A549 treated with dexamethasone at 1 μM for 4 hours (cell line): ENCODE measurements around the gene RASA4B. TPM values are rescaled to one million over a fixed set of nuclear protein-coding genes. Genes with fewer than 3 reads are reported as not detected.

Experiments used
- total RNA-seq: library from RNA; stranded (reverse); fragments of 200-300 nt; extraction: Qiagen RNA extraction; gene quantifications from 5 replicates; pipeline ENCODE4 v1.2.3, GENCODE V29; 2022

RASA4B gene
- 0.70 to 2.3 TPM (median 2.0 TPM) in 5 replicates for total RNA-seq

GRCh38 chr7:102517550-102518147 is at the start of gene RASA4B:
Gene RASA4B, minus strand, starts transcription at chr7:102517777. Its CDS starts 67 bp downstream, at chr7:102517710.

GRCh38 chr7:102550808-102551422 is 33.3 kb upstream of the RASA4B start, which contains the start of gene SPDYE2:
Gene SPDYE2, plus strand, starts transcription at chr7:102551226. Its CDS starts 2,030 bp downstream, at chr7:102553256.

GRCh38 chr7:102543596-102543995 is 26.0 kb upstream of the RASA4B start, which contains the start of gene UPK3BL2:
Gene UPK3BL2, minus strand, starts transcription at chr7:102543696. Its CDS starts 60 bp downstream, at chr7:102543636.

DNA sequence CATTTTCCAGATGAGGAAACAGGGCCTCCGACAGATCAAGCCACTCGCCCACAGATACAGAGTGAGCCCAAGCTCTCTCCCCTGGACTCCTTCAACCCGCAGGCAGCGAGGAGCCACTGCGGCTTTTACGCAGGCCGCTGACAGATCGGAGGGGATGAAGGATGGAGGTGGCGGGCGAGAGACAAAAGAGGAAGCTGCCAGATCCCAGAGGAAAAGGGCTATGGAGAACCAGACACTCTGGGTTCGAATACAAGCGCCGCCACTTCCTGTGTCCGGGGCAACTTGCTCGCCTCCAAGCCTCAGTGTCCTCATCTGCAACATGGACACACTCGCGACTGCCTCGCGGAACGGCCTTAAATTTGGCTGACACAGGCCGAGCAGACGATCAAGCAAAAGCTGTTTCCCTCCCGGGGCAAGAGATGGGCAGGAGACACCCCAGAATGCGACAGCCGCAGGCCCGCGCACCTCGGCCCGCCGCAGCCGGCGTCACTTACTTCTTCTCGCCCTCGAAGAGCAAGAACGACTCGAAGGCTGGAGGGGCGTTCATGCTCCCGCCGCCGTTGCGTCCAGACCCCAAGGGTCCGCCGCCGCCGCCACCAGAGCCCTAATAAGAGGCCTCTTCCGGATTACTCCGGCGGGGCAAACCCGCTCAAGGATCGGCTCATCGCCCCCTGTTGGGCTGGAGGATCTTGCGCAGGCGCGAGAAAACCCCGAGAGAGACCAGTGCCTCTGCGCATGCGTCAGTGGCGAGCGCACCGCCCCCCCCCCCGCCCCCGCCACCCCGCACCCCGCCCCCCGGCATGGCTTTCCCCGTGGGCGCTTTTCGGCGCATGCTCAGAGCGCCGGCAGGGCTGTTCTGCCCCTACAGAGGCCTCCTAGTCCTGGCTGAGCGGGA is 39.0 kb downstream of the RASA4B start, which contains the start of gene POLR2J:
Gene POLR2J (minus strand): TSS at position 609 of the 895 bp plus-strand sequence. CDS start 62 bp downstream, at position 547.

DNA sequence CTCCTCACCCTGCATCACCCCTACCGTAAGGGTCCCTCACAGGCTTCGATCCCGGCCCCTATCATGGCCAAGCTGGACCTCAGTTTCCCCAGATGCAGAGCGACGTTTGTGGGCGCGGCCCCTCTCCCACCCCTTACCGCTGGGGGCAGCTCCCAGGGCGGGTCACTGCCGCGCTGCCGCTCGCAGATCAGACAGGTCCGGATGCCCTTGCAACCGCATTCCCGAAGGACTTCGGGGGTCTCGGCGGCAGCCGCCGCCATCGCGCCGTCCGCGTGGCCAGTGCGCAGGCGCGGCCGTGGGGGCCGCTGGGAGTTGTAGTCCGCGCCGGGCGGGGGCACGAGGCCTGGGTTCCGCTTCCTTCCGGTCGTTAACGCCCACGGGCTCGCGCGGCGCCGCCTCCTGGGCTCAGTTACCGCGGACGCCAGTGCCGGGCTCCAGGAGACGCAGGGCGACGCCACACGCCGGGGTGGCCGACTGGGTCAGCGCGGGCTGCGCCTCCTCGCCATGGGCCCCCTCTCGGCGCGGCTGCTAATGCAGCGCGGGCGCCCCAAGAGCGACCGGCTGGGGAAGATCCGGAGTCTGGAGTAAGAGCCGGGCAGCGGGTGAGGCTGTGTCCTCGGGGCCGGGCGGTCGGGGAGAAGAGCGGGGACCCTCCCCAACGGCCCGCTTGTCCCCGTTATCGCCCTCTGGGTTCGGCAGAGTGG is 52.8 kb downstream of the RASA4B start, which contains the start of the genes ALKBH4 and LRWD1:
Gene ALKBH4 (minus strand): TSS at position 287 of the 704 bp plus-strand sequence. CDS start 27 bp downstream, at position 260.
Gene LRWD1 (plus strand): TSS at position 408 of the 704 bp plus-strand sequence. CDS start 97 bp downstream, at position 505.

DNA sequence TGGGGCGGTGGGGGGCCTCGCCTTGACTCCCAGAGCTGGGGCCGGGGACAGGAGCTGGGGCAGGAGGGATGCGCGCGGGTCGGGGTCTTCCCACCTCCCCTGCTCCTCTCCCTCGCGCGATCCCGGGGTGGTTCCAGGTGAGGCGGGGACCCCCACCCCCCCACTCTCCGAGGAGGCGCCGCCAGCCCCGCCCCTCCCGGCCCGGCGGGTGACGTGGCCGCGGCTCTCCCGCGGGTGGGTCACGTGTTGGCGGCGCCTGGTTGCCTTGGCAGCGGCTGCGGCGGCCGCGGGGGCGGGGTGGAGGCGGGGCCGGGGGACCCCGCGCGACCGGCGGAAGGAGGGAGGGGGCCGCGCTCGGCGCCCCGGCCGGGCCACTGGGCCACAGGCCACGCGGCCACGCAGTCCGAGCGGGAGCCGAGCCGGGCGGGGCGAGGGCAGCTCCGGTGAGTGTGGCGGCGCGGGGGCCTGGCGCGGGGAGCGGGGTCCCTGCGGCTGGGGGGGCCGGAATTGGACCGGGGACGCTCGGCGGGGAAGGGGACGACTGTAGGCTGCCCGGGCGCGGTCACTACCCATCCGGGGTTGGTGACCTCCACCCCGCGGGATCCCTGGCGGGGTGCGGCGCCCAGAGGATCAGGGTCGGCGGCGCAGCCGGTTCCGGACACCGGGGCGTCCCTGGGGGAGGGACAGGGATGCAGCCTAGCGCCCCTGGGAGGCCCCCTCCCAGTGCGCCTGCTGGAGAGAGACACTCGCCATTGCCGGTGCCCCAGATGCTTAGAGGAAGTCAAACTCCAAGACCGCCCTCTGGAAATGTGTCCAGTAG is 84.1 kb downstream of the RASA4B start, which contains the start of gene ORAI2:
Gene ORAI2 (plus strand): TSS at position 357 of the 820 bp plus-strand sequence. CDS start 5,382 bp downstream, outside the sequence.

Other genes with a start within 250 kb of the RASA4B start
- gene SH2B2, start 230.9 kb downstream of the RASA4B start, total RNA-seq = 1.4 to 3.5 TPM (median 2.7 TPM) in 5 replicates
- gene SPDYE6, start 161.3 kb downstream of the RASA4B start, total RNA-seq = not detected in 5 replicates
- gene PRKRIP1, start 121.4 kb downstream of the RASA4B start, total RNA-seq = 19.4 to 22.2 TPM (median 20.4 TPM) in 5 replicates
- gene ORAI2, start 84.2 kb downstream of the RASA4B start, total RNA-seq = 17.7 to 35.0 TPM (median 33.6 TPM) in 5 replicates
- 9.4 to 12.9 TPM (median 11.0 TPM) in 5 replicates for gene ALKBH4, start 52.9 kb downstream of the RASA4B start, total RNA-seq
- 21.6 to 30.9 TPM (median 28.4 TPM) in 5 replicates for gene LRWD1, start 52.8 kb downstream of the RASA4B start, total RNA-seq
- 104 to 123 TPM (median 107 TPM) in 5 replicates for gene POLR2J, start 38.9 kb downstream of the RASA4B start, total RNA-seq
- 1.7 to 3.1 TPM (median 2.3 TPM) in 5 replicates for gene UPK3BL2, start 25.9 kb upstream of the RASA4B start, total RNA-seq
- gene SPDYE2, start 33.4 kb upstream of the RASA4B start, total RNA-seq = not detected in 5 replicates
- 19.1 to 52.3 TPM (median 49.6 TPM) in 5 replicates for gene POLR2J3, start 54.8 kb upstream of the RASA4B start, total RNA-seq
- 1.3 to 2.4 TPM (median 1.7 TPM) in 5 replicates for gene RASA4, start 99.0 kb upstream of the RASA4B start, total RNA-seq
- gene UPK3BL1, start 125.0 kb upstream of the RASA4B start, total RNA-seq = 6.7 to 16.2 TPM (median 13.3 TPM) in 5 replicates
- gene SPDYE2B, start 132.5 kb upstream of the RASA4B start, total RNA-seq = not detected in 5 replicates
- 0.13 to 0.41 TPM (median 0.32 TPM) in 4 of 5 replicates, not detected in the other for gene POLR2J2, start 153.9 kb upstream of the RASA4B start, total RNA-seq
- gene FAM185A, start 231.2 kb upstream of the RASA4B start, total RNA-seq = 5.0 to 7.1 TPM (median 6.7 TPM) in 5 replicates